ENCODE data around the gene PTPRN2.

PTPRN2 gene

DNA sequence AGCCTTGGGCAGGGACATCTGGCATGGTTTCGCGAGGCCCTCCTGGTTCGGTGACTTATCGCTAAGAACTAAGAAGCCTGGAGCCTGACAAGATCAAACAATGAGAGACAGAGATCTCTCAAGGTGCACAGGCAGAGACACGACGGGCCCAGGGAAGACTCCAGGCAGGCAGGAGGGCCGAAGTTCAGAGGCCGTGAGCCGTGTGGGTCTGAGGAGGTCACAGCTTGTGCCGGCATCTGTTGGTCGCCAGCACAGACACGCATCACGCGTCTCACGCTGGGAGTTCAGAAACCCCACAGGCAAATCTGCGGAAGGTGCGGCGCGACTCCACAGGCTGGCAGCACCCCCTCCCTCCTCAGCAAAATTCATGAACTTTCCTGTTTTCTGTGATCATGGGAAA is 936.8 kb downstream of the PTPRN2 start:
- no peak for DNase-seq (ENCODE audit: low read depth in 4 of 4, low spot score in 1 of 4)

DNA sequence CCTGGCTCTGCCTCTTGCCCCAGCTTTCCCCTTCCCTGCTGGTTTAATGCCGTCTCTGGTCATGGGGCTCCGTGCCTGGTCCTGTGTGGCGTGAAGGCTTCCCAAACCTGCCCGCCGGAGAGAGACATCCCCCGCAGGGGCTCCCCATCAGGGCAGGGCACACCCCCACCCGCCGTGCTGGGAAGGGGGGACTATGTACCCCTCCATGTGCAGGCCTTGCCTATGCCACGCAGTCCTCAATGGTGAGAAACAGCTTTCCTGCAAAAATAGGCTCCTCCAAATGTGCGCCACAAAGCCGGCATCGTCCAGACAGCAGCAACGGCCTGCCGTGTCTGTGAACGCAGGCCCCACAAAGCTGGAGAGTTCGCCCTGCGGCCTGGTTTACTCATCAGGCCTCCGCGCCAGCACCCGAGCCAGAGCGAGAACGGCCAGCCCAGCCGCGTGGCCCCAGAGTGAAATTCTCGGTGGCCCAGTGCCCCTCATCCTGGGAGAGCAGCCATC is 937.4 kb downstream of the PTPRN2 start:
- no peak for DNase-seq (ENCODE audit: low read depth in 4 of 4, low spot score in 1 of 4)

DNA sequence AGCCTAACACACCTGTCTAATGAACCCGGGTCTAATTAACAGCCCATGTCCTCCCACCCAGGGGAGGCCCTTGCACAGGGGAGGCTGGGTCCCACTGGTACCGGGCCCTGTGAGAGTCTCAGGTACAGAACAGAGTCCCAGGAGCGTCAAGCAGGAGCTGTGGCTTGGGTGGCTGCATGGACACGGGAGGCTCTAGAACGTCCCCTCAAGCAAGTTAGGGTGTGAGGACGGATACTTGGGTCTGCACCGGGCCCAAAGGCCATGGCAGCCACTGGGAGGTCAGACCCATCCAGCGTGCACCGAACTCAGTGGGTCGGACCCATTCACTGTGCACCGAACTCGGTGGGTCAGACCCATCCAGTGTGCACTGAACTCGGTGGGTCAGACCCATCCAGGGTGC is 941.1 kb downstream of the PTPRN2 start:
- no peak for DNase-seq (ENCODE audit: low read depth in 4 of 4, low spot score in 1 of 4)

DNA sequence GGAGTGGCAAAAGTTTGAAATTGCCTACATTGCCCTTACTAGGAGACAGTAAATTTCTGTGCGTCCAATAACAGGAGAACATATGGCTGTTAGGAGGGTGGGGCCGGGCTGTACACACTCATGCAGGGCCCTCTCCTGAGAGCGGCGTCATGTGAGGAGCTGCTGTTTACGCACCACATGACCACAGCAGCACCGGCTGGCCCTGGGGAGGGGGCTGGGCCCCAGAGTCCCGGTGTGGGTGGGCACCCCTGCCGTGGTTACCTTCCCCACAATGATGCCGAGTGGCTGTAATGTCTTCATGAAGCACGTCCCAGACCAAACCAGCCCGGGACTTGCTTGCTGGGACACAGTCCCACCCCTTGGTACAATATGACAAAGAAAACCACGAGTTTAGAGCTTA is 942.1 kb downstream of the PTPRN2 start:
- no peak for DNase-seq (ENCODE audit: low read depth in 4 of 4, low spot score in 1 of 4)

DNA sequence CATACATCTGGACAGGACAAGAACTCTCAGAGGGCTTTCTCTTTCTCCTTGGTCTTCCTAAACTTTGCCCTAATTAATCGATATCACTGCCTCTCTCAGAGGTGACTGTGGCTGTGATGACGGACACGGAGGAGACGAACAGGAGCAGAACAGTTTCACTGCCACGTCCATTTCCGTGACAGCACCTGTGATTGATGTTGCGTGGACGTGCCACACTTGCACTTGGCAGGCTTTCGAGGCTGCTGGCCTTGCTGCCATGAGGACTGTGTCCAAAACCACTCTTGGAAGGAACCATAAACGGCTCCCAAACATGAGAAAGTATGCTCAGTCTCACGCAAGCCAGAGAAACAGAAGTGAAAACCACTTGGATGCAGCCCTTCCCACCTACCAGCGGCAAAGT is 942.7 kb downstream of the PTPRN2 start:
- DNase-seq (ENCODE audit: low read depth in 4 of 4, low spot score in 1 of 4): no peak

DNA sequence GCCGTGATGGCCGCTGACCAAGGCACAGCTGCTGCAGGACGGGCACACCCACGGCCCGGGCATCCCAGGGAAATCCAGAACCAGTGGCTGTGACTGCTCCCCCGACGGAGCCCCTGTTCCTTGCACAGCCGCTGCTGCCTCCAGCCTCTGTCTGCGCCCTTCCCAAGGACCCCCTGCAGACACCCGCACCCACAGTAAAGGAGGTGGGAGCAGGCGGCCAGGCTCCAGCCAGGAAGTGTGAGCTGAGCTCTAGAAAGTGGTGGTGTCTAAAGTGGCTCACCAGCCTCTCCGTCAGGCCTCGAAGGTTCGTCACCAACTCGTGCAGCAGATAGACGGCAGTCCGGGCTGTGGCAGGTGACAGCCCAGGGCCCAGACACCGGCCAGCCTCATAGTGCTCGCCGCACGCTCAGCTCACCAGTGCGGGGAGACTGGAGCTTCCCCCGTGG is 944.1 kb downstream of the PTPRN2 start:
- DNase-seq (ENCODE audit: low read depth in 4 of 4, low spot score in 1 of 4): no peak

DNA sequence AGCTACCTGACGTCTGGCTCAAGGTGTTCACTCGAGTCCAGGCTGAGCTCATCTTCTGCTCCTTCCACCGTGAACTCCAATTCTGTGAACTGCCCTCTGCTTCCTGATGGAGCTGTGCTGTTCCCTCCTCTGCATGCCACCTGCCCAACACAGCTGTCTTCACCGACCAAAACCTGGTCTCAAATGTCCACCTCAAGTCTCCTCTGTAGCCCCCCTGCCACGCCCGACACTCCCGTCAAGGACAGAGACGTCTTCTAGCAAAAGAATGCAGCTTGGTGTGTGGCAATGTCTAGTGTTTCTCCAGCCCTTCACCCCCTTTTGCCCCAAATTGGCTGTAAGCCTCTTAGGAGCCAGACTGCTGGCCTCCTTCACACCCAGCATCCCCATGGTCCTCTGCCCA is 945.8 kb downstream of the PTPRN2 start:
- no peak for DNase-seq (ENCODE audit: low read depth in 4 of 4, low spot score in 1 of 4)

DNA sequence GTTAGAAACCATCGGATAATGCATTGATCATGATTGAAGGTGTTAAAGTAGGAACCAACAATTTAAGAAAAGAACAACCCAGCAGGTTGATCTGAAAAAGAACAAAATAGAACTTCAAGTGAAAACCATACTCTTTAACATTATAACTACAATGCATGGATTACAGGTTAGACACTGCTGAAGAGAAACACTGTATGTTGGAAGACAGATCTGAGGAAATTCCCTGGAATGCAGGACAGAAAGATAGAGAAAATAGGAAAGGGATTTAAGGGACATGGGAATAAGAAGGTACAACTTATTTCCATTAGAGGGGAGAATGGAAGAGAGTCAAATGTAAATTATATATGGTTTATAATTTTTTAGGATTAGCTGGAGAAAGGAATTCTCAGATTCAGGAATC is 947.5 kb downstream of the PTPRN2 start:
- DNase-seq (ENCODE audit: low read depth in 4 of 4, low spot score in 1 of 4): no peak

DNA sequence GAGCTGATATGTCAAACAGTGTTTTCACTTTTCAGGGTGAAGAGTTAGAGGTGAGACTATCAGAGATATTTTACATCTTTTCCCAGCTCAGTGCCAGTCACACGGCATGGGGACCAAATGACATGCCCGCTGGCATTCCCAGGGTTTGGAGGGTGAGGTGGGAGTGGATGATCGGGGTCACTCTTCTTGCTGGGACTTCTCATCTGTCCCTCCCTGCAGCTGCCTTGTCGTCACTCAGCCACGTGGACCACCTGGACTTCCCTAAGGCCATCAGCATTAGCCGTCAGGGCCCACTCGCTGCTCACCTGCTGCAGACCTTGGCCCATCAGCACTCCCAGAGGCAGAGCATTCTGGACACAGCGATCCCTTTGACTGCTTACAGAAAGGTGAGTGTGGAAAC is 949.1 kb downstream of the PTPRN2 start:
- no peak for DNase-seq (ENCODE audit: low read depth in 4 of 4, low spot score in 1 of 4)

DNA sequence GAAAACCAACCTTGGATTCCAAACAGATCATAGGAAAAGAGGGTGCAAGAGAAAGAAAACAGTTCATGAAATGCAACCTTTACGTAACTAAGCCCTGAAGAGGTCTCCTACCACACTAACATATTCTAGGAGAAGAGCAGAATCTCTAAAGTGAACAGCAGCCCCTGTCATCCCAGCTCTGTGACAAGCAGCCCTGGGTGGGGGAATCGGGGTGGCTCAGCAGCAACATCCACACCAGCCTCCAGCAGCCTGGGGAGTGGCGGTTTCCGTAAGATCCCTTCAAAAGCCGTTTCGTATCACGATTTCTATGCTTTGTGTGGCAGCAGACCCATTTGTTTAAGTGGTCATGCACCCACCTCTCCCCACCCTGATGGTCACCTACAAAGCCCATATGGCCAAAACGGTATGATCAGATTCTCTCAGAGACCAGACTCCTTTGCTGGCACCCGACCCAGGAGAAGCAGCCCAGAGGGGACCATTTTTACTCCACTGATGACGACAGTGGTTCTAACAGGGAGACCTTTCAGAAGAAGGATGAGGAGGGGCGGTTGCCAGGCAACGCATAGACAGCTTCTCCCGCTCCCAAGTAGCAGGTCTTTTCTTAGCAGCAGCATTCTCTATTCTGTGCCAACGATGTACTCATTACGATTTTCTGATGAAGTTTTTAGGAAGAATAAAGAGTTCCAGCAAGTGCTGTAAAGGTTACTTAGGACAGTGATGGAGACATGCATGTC is 950.2 kb downstream of the PTPRN2 start:
- DNase-seq (ENCODE audit: low read depth in 4 of 4, low spot score in 1 of 4): no peak

DNA sequence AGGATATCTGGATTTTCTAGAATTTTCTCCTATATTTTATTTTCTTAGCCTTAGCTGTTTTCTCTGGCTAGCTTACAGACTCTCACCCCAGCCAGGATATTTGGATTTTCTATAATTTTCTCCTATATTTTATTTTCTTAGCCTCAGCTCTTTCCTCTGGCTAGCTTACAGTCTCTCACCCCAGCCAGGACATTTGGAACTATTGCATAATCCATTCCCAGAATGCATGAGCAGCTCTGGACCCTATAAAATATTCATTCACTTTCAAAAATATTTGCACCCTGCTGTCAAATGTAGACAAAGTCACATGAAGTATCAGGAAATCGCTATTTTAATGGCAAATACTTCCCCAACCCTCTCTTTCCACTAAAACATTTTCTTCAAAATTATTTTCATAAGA is 952.0 kb downstream of the PTPRN2 start:
- no peak for DNase-seq (ENCODE audit: low read depth in 4 of 4, low spot score in 1 of 4)

DNA sequence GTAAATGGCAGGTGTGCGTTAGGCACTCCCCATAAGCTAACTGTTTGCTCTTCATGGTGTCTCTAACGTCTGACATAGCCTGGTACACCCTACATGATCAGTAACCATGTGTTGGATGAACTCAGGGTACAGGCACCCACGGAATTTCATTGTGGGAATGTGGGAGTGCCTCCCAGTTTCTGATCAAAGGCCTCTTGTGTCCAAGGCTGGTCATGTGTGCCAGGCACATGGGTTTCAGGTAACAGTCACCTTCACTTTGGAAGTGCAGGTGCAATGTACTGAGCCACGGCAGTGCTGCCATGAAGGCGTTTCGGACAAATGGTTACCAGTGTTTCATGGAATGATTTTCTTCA is 952.5 kb downstream of the PTPRN2 start:
- no peak for DNase-seq (ENCODE audit: low read depth in 4 of 4, low spot score in 1 of 4)

DNA sequence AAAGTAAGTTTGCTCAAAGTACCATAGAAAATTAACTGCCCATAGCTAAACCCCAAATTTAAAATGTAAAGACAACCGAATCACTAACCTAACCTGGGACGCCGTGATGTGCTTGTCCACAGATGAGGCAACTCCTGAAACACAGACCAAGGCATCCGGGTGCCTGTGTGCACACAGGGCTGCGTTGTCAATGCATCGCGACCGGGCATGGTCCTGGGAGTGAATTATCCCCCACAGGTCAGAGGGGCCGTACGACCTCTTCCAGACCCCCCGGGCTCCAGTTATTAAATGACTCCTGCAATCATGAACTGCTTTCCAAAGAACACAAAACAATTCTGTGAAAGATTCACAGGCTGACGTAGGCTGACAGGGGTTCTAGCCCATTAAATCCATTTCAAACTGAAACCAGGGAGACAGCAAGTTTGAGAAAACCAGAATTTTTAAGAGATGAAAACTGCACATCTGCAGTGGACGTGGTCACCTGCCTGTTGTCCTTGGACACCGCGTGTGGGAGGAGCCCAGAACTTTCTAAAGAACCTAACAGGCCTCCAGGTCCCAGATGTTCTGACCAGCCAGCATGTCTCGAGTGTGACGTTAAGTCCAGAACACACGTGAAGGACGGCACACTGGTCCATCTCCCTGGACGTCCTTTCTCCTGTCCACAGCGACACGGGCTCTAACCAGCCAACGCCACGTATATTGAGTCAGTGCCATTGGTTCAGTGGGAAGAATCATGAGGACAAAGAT is 953.0 kb downstream of the PTPRN2 start:
- DNase-seq (ENCODE audit: low read depth in 4 of 4, low spot score in 1 of 4): no peak

DNA sequence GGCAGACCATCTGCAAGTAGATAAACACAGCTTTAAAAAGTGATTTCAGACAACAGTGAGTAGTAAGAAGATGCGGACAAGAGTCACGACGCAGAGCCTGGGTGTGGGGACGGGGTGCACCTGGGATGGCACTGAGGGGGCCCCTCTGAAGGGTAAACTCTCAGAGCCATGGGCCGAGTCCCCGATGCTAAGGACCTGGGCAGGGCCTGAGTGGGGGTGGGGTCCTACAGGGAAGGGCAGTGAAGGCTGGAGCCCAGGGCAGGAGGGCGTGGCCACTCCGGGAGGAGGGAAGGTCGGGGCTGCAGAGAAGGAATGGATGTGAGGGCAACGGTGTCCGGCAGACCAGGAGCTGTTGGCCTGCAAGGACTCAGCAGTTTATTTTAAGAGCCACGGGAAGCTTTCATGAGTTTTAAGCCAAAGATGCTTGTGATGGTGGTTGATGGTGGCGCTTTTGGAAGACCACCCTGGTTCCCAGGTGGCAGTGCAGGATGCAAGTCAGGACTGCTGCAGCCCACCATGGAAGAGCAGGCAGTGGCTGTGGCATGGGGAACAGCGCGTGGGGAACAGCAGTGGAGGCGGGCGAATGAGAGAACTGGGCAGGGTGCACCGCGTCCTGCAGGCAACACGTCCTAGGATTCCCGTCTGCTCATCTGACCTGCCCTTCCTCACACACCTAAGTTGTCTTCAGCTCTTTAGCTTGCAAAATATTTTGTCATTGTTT is 954.0 kb downstream of the PTPRN2 start:
- no peak for DNase-seq (ENCODE audit: low read depth in 4 of 4, low spot score in 1 of 4)

DNA sequence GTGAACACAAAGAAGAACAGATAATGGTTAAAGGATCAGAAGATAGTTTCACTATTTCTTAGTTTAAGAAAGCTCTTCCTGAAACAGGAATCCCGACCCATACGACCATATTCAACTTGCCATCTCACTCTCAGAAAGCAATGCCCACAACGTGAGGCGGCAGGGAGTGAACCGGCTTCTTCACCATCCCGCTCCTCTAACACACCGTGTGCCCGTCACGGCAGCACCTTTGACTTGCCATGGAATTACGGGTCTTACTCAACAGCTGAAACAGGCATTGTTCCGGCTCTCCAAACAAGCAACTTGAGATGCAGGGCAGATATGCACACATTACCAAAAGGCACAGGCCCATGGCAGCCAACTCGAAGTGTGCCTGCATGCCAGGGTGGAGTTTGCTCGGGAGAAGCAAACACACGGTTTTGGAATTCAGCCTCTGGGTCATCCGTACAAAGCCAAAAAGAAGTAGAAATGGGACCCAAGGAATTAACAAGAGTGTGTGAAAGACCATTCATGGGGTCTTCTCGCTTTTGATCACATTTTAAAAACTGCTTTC is 957.2 kb downstream of the PTPRN2 start:
- no peak for DNase-seq (ENCODE audit: low read depth in 4 of 4, low spot score in 1 of 4)

DNA sequence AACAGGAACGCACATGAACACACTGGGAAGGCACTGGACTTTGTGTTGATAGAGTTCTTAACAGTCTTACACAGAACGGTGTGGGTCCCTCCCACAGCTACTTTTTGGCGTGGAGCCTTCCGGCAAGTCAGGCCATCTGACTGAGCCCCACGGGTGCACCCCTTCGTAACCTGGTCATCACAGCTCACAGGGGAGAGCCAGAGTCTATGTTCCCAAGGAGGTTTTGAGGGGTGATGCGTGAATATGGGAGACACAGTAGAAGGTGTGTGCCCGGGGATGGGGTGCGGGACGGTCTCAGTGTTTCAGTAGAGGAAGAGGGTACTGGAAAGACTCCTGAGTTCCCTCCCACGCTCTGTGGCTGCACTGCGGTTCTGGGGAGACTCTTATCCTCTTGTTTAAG is 959.2 kb downstream of the PTPRN2 start:
- DNase-seq (ENCODE audit: low read depth in 4 of 4, low spot score in 1 of 4): no peak

DNA sequence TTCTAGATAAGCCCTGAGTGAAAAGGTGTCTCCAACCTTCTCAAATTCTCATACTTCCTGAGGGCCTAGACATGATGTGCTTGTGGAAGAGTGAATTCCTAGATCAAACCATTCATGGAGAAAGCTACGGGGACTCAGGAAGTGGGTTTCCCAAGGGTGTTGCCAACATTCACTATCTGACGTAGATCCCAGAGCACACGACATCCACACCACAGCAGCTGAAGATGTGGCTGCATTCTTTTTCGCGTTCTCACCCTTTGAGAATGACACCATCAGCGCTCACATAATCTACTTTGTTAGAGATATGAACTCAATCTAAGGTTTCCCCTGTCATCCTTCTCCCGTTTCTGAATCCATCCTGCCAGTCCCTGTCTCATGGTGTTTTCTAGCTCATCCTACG is 960.0 kb downstream of the PTPRN2 start:
- no peak for DNase-seq (ENCODE audit: low read depth in 4 of 4, low spot score in 1 of 4)

DNA sequence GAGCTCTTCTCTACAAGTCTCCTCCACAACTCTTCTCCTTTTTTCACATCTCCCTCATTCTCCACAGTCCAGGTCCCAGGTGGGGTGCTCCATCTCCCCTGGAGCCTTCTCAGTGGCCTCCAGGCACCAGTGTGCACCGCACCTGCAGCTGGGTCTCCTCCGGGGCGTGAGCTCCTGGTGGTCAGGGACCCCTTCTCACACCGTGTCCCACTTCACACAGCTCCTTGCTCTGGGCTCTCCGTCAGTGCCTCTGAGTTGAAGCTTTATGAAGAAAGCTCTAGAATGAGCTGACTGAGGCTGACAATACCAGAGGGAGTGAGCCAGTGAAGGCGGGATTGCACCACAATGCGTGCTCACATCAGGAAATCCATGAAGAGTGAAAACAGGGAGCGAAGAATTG is 960.6 kb downstream of the PTPRN2 start:
- DNase-seq (ENCODE audit: low read depth in 4 of 4, low spot score in 1 of 4): no peak

DNA sequence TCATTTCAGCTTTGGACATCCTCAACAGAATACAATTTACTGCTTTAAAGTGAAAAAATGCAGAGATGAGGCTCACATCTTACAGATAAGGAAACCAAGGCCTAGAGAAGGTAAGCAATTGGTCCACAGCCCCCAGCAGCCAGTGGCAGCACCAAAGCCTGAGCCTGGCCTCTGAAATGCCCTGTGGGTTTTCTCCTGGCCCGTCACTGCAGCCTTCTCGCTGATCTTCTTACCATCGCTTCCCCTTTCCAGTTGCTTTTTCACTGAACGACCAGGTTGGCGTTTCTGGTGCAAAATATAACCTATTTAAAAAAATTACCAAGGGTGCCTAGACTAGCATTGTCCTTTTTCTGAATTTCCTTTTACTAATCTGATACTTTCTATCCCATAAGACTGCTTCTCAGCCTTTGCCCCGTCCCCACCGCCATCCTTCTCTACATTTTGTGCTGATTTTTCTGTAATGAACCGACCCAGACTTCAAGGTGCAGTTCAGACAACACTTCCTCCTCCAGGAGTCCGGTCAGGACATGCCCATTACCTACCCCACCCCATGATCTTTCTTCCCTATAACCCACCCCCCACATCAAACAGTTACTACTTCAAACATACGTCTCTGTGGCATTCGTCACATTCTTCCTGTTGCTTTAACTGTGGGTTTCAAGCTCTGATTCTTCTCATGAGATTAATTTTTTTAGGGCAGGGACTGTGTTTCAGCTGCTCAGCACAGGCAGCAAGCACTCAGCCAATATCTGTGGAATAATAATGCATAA is 961.5 kb downstream of the PTPRN2 start:
- DNase-seq (ENCODE audit: low read depth in 4 of 4, low spot score in 1 of 4): no peak

DNA sequence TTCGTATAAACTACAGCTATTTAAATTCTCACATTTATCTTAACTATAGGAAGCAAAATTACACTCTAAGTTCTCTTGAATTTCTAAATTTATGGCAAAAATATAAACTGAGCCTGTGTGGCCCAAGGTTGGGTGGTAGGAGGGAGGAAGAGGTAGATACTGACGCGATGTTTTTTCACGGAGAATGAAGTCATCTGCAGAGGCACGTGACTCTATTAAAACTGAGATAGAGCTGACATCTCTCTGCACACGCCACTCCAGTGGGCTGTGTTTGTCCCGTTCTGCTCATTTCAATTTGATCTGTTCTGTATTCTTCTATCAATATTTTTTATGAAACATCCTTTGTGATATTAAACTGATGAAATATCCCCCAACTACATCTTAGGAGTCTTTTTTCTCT is 964.1 kb downstream of the PTPRN2 start:
- DNase-seq (ENCODE audit: low read depth in 4 of 4, low spot score in 1 of 4): no peak
